ENCODE results near the gene PARVG.

PARVG gene

DNA sequence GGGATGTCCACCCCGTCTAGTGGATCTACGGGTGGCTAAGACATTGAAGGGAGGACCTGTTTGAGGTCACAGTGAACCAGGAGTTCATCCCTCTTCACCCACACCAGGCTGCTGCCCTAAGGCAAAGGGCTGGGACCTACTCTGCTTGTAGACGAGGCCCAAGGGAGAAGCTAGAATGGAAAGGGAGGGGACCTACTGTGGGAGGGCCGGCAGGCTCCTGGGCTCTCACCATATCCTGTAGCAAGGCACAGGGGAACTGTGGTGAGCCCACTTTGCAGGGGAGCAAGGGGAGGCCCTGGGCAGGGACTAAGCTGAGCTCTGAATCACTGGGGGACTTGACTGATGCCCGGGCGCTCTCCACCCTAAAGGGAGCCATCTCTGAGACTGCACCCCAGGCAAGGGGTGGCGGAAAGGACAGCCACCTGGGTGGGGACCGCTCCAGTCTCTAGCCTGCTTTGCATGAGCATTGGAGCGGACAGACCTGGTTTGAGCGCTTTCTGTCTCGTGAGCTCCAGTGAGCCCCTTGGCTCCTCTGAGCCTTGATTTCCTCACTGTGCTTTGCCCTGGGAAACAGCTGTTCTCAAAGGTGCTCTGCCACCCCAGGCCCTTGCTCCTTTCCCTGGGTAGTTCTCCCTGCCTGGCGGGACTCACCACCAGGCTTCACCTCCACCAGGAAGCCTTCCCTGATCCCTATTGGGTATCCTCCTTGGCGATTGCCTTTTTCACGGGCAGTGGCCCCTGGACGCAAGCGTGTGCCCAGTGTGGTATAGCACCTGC is 24.2 kb downstream of the PARVG start:
- H3K4me3 ChIP-seq (ENCODE audit: low read depth, low read length) = no peak overlapping the region
- peak; percentile 47 for DNase-seq (ENCODE audit: low read depth)
- no peak for TF ChIP-seq MYC (IDR thresholded peaks at IDR 0.05; ENCODE audit: low read depth, low read length)
- TF ChIP-seq MAX (IDR thresholded peaks at IDR 0.05; ENCODE audit: low read depth, low read length) = no peak
- no peak for TF ChIP-seq POLR2A (IDR thresholded peaks at IDR 0.05; ENCODE audit: extremely low read depth, insufficient read length)
- no peak for TF ChIP-seq CTCF (IDR thresholded peaks at IDR 0.05; ENCODE audit: low read depth, low read length)

DNA sequence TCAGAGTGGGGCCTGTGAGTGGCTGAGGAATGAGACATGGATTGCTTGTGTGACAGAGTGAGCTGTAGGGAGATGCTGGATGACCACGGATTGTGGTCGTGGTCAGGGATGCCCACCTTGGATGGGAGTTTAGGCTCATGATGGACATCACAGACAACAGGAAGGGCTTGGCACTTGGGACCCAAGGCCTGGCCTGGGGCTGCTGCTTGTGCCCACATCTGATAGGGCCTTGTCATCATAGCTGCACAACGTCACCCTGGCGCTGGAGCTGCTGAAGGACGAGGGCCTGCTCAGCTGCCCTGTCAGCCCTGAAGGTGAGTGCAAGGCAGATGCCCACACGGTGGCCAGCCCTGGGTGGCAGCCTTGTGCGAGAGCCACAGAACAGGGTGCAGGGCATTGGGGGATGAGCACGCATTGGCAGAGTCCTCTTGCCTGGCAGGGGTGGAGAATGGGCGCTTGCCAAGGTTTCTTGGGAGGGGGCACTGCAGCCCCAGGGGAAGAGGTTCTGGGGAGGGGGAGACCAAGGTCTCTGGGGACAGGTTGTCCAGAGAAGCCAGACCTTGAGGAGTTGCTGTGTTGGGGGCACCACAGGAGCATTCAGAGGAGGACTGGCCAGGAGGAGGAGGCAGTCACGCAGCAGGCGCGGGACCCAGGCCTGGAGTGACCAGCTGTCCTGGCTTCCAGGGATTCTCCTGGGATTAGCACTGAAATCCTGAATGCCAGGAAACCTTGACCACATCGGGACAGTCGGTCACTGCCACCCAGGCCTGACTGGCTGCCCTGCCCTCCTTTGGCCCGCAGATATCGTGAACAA is 25.0 kb downstream of the PARVG start:
- TF ChIP-seq POLR2A (IDR thresholded peaks at IDR 0.05; ENCODE audit: extremely low read depth, insufficient read length) = no peak
- TF ChIP-seq MAX (IDR thresholded peaks at IDR 0.05; ENCODE audit: low read depth, low read length) = no peak
- TF ChIP-seq CTCF (IDR thresholded peaks at IDR 0.05; ENCODE audit: low read depth, low read length) = no peak
- no peak for TF ChIP-seq MYC (IDR thresholded peaks at IDR 0.05; ENCODE audit: low read depth, low read length)
- H3K4me3 ChIP-seq (ENCODE audit: low read depth, low read length) = no peak overlapping the region
- no peak for DNase-seq (ENCODE audit: low read depth)

DNA sequence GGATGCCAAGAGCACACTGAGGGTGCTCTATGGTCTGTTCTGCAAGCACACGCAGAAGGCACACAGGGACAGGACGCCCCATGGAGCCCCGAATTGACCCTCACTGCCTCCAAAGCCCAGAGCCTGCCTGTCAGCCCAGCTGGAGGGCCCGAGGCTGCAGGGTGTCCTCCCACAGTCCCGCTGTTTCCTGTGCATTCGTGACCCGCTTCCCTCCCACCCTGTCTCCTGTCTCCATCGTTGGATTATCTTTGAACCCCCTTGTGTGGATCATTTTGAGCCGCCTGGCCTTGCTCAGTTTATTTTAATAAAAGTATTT is 25.6 kb downstream of the PARVG start:
- TF ChIP-seq MAX (IDR thresholded peaks at IDR 0.05; ENCODE audit: low read depth, low read length) (no peak), POLR2A (IDR thresholded peaks at IDR 0.05; ENCODE audit: extremely low read depth, insufficient read length) (no peak), MYC (IDR thresholded peaks at IDR 0.05; ENCODE audit: low read depth, low read length) (no peak), CTCF (IDR thresholded peaks at IDR 0.05; ENCODE audit: low read depth, low read length) (no peak)
- H3K4me3 ChIP-seq (ENCODE audit: low read depth, low read length) = no peak overlapping the region

DNA sequence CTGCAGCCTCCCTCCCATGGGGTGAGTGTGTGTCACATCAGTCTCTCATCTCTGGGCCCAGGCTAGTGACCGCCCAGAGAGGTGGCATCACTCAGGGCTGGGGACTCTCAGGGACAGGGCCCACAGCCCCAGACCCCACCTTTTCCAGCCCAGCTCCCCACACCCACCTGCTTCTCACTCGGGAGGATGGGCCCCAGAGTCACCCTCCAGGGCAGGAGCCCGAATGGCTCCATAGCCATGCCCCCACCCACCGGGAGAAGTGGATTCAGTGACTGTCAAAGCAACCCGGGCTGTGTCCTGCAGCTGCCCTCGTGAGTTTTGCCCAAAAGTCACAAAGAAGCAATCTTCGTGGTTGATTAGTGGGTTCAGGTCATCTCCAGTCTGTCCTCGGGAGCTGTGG is 26.0 kb downstream of the PARVG start:
- H3K4me3 ChIP-seq (ENCODE audit: low read depth, low read length) = no peak overlapping the region
- DNase-seq (ENCODE audit: low read depth) = no peak
- TF ChIP-seq MYC (IDR thresholded peaks at IDR 0.05; ENCODE audit: low read depth, low read length) (no peak), CTCF (IDR thresholded peaks at IDR 0.05; ENCODE audit: low read depth, low read length) (no peak), POLR2A (IDR thresholded peaks at IDR 0.05; ENCODE audit: extremely low read depth, insufficient read length) (no peak), MAX (IDR thresholded peaks at IDR 0.05; ENCODE audit: low read depth, low read length) (no peak)

More for the DNA sequence above, 25.6 kb downstream of the PARVG start:
- no peak for DNase-seq (ENCODE audit: low read depth)

- DNase-seq (ENCODE audit: low read depth) = no peak
- no peak overlapping the region for H3K4me3 ChIP-seq (ENCODE audit: low read depth, low read length)
- no peak for TF ChIP-seq MYC (IDR thresholded peaks at IDR 0.05; ENCODE audit: low read depth, low read length)
- TF ChIP-seq CTCF (IDR thresholded peaks at IDR 0.05; ENCODE audit: low read depth, low read length) = no peak
- TF ChIP-seq MAX (IDR thresholded peaks at IDR 0.05; ENCODE audit: low read depth, low read length) = no peak
- TF ChIP-seq POLR2A (IDR thresholded peaks at IDR 0.05; ENCODE audit: extremely low read depth, insufficient read length) = no peak
These were observed 26.7 kb downstream of the PARVG start for GRCh38 chr22:44207173-44207980.

Measured in NB4 (cell line).